22Rv1 (cell line): ENCODE results near the gene PMPCA.

Experiments
- ZFX ChIP-seq: fragments of 450-650 bp; IDR thresholded peaks from 2 replicates; pipeline ENCODE4 v1.6.1; 2017; ENCODE audit warnings: antibody characterized with exemption, borderline replicate concordance
- TF ChIP-seq, protein P1 (sequence below): fragments of 450-650 bp; IDR thresholded peaks from 2 replicates; pipeline ENCODE4 v1.5.1; 2017; ENCODE audit warnings: mild to moderate bottlenecking

DNA sequence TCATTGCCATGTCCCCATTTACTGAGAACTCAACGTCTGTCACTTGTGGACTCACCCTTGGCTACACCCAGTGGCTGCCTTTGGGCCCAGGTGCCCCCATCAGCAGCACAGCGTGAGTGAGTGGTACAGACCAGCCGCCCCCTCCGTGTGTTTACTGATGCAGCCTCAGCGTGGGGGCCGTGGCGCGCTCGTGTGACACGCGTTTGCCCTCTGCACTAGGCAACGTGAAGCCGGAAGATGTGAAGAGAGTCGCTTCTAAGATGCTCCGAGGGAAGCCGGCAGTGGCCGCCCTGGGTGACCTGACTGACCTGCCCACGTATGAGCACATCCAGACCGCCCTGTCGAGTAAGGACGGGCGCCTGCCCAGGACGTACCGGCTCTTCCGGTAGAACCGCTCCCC lies 12.4 kb downstream of the PMPCA start:
- TF ChIP-seq, protein P1, sequence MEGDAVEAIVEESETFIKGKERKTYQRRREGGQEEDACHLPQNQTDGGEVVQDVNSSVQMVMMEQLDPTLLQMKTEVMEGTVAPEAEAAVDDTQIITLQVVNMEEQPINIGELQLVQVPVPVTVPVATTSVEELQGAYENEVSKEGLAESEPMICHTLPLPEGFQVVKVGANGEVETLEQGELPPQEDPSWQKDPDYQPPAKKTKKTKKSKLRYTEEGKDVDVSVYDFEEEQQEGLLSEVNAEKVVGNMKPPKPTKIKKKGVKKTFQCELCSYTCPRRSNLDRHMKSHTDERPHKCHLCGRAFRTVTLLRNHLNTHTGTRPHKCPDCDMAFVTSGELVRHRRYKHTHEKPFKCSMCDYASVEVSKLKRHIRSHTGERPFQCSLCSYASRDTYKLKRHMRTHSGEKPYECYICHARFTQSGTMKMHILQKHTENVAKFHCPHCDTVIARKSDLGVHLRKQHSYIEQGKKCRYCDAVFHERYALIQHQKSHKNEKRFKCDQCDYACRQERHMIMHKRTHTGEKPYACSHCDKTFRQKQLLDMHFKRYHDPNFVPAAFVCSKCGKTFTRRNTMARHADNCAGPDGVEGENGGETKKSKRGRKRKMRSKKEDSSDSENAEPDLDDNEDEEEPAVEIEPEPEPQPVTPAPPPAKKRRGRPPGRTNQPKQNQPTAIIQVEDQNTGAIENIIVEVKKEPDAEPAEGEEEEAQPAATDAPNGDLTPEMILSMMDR = no peak
- no peak for TF ChIP-seq ZFX
